Activated effector memory CD4-positive, alpha-beta T cell treated with anti-CD3 and anti-CD28 coated beads, Interleukin-2, amount 50 U/mL, for 16 hours (primary cell): ENCODE data around the gene CENPP.
"Not testable (repeated sequence)": the region's sequence is repeated elsewhere in the genome, so short reads cannot be mapped to it uniquely, and the experiment has no call there.

Experiments
- DNase-seq: peaks from one replicate; pipeline ENCODE4 v3.0.0-alpha.2; 2020

The CENPP gene

DNA sequence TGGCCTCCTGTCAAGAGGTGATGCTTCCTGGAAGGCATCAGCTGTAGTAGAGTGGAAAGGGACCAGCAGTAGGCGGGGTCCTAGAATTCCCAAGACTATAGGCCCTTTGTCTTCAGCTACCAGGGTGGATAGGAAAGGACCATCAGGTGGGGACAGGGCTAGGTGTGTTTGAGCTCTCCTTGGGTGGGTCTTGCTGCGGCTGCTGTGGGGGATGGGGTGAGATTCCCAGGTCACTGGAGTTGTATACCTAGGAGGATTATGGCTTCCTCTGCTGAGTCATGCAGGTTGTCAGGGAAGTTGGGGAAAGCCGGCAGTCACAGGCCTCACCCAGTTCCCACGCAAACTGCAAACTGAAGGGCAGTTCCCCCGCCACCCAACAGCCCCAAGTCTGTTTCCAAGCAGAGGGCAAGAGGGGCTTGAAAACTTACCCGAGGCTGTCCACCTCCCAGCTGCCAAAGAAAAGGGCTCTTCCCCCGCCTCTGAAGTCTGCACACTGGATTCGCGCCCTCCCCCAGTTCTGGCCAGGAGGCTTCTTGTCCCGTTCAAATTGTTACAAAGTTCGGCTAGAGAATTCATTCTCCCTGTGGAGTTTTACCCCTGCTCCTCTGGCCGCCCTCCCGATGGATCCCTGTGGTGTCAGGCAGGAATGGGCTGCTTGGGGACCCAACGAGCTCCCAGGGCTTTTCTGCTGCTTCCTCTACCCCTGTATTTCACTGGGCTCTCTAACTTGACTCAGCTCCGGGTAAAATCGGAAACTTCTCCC lies 233.0 kb downstream of the CENPP start:
- no peak for DNase-seq

DNA sequence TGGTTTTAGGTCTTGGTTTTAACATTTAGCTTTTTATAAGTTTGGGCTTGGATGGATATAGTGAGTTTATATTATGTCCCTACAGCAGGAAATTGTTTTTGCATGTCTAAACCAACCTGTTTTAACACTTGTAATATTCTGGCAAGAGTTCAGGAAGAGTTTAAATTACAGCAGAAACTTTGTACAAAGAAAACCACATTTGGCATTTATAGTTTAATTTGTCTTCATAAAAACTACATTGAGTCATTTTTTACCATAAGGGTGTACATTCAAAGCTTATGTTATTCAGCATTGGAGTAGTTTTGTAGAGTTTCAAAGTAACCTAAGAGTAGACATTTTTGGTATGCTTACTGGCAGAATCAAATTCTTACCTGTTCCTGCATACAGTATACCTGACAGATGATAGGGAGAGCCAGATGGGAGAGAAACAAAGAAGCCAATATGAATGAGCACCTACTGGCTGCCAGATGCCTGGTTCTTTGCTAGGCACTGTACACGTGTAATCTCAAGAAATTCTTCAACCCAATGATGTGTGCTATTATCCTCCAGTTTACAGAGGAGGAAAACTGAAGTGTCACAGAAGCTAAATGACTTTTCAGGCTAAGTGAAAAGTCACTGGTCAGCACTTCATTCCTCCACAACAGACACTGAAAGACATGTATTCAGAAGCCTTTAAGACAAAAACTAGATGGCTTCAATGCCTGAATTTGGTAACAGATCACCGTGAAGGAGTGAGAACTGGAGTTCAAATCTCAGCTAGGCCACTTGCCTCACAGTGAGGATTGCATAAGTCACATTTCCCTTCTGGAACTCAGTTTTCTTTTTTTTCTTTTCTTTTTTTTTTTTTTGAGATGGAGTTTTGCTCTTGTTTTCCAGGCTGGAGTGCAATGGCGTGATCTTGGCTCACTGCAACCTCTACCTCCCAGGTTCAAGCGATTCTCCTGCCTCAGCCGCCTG lies 235.9 kb downstream of the CENPP start:
- no peak for DNase-seq

DNA sequence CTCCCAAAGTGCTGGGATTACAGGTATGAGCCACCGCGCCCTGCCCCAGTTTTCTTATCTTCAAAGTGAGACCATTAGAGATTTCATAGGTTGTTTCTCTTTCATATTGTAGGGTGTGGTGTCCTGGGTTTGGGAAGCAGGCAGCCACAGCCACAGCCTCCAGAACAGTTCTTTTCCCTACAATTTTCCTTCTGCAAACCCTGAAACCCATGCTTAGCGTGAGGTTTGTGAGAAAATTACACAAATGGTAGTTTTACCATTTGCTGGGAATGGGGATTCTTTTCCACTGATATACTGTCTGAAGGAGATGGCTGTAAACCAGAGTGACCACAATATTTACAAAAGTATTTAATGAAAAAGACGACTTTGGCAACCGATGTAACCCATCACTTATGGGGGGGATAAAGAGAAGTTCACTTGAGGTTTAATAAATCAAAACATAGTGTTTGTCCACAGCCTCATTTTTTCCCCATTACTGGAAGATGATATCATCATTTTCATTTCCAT lies 236.8 kb downstream of the CENPP start:
- no peak for DNase-seq

DNA sequence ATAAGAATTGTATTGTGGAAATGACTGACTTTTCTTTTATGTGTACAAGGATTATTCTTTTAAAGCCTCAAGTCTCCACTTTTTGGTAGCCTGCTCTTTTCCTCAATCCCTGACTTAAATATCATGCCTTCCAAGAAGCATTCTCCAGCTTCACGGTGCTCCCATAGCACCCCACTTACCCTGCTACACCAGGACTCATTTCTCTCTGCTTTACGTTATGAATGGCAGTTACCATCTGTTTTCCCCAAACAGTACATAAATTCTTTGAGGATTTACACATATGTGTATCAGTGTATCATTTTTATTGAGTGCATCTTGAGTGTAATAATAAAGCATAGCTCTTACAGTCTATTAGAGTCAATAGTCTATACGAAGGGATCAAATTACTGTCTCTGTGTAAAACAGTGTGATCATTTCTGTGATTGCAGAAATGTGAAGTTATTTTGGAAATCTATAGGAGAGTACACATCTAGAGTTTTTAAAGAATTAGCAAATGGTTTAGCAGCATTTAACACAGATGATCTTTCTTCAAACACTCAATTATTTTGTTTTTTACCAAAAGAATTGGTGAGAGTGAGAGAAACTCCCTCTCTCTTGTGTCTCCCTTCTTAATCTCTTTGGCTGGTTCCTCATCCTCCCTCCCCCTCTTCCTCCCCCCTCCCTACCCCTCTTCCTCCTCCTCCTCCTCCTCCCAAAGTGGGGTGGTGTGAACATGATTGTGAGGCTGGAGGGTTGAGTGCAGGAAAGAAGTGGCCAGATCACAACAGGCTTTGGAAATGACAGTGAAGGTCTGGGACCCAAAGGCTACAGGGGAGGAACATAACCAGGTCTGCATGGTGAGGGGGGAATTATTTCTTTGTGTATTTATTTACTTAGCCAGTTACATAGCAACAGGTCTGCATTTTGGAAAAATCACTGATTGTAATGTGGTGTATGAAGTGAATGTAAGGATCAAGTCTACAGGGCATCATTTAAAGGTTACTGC lies 237.7 kb downstream of the CENPP start:
- no peak for DNase-seq

GRCh38 chr9:92564504-92564903 lies 238.8 kb downstream of the CENPP start:
- DNase-seq: no peak

- DNase-seq: no peak
These were observed 239.2 kb downstream of the CENPP start for GRCh38 chr9:92564982-92565381.

DNA sequence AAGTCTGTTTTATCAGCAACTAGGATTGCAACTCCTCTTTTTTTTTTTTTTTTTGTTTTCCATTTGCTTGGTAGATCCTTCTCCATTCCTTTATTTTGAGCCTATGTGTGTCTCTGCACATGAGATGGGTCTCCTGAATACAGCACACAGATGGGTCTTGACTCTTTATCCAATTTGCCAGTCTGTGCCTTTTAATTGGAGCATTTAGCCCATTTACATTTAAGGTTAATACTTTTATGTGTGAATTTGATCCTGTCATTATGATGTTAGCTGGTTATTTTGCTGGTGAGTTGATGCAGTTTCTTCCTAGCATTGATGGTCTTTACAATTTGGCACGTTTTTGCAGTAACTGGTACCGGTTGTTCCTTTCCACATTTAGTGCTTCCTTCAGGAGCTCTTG lies 246.1 kb downstream of the CENPP start:
- DNase-seq: not testable (repeated sequence)

- not testable (repeated sequence) for DNase-seq
These were observed 247.9 kb downstream of the CENPP start for GRCh38 chr9:92573612-92574011.

- DNase-seq: no peak
These were observed 250.4 kb downstream of the CENPP start for GRCh38 chr9:92576175-92576574.

DNA sequence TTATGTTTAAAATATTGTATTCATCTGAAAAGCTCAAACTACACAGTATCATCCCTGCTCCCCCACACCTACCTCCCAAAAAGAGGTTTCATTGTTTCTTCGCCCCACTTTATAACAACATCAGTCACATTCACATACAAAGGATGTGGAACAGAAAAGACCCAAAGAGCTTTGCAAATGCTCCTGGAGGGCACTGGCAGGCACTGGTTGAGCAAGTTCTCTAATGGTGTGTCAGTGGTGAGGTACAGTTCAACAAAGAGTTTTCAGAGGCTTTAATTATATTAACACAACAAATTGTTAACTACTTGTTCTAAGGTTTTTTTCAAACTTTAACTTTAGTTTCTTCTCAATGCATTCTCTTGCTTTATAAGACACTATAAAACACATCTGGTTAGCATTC lies 264.2 kb downstream of the CENPP start:
- no peak for DNase-seq

- no peak for DNase-seq
These were observed 264.6 kb downstream of the CENPP start for GRCh38 chr9:92590377-92590776.

DNA sequence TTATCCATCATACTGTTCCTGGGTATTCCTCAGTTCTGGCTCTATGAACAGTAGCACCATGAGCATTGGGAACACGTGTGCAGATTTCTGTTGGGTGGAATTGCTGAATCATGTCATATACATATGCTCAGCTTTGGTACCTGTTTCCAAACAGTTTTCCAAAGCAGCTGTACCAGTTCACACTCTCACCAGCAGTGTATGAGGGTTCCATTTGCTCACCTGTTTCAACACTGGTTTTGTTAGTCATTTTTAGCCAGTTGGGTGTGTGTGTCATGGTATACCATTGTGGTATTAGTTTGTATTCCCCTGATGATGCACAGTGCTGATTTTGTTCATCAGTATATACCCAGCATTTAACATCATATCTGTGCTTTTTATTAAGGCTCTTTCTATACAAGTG lies 266.8 kb downstream of the CENPP start:
- DNase-seq: no peak

DNA sequence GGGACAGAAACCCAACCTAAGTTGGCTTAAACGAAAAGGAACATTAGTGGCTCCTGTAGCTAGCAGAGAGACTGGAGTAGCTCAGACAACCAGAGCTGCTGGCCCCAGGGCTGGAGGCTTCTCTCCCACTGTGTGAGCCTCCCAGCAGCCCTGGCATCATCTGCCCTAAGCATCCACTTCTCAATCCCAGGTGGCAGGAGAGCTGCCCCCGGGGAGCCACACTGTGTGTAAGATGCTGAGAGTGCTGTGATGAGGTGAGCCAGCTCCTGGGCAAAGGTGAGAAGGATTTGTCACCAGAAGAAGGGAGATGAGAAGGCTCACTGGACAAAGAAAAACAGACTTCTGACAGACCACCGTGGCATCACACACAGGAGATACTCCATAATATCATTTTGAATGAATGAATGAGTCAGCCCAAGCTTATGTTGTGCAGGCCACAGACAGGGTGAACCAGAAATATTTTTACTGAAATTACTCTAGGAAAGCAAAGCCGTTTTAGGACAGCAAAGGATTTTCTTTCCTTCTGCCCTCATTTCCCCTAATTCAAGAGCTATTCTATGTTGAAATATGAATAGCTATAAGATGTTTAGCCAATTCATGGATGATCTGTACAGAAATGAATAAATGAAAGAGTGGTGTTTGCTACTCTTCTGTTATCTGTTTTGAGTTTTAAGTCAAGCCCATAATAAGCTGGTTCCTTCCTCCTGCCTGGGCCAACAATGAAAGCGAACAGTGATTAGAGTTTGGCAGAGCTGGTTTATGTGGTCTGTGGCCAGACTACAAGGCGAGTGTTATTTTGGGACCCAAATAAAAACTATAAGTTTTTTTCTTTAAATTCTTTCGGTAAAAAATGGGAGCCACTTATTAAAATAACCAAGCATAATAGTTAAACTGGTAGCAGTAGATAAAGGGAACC lies 267.5 kb downstream of the CENPP start:
- no peak for DNase-seq

DNA sequence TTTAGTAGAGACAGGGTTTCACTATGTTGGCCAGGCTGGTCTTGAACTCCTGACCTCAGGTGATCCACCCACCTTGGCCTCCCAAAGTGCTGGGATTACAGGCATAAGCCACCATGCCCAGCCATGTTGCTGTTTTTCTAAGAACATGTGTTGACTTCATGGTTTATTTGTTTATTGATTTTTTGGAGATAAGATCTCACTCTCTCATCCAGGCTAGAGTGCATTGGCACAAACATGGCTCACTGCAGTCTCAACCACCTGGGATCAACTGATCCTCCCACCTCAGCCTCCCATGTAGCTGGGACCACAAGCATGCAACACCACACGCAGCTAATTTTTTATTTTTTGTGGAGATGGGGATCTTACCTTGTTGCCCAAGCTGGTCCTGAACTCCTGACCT lies 269.3 kb downstream of the CENPP start:
- not testable (repeated sequence) for DNase-seq

GRCh38 chr9:92595930-92596329 lies 270.2 kb downstream of the CENPP start:
- DNase-seq: no peak

DNA sequence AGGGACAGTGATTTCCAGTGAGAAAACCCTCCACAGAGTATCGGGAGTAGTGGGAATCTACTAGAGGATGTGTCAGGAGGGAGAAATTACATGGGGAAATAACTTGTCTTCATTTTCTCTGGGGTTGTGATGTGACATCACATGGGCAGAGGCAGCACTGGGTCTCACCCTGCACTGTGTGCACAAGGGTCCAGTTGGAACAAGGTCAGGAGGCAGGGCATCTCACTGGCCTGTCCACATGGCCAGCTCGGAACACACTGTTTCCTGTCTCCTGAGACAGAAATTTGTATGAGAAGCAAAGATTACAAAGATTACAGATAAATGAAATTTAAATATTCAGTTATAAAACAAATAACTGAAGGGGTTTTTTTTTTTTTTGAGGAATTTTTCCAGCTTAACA lies 272.6 kb downstream of the CENPP start:
- no peak for DNase-seq

DNA sequence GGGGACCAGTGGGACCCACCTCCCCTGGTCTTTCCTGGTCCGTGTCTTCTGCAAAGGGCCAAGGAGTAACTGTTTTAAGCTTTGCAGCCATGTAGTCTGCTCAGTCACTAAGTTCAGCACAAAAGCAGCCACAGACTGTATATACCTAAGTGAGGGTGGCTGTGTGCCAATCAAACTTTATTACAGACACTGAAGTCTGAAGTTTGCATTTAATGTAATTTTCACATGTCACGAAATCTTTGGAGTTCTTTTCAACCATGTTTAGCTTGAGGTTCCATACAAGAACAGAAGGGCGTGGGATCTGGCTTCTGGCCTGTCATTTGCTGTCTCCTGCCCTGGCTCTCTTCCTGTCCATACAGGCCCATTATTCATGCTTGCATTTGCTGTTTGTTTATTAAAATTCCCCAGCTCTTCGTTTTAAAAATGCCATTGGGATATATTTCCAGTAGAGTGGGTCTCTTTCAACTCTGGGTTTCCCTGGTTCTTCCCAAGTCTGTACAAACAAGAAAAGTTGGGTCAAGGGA lies 274.2 kb downstream of the CENPP start:
- DNase-seq: no peak

DNA sequence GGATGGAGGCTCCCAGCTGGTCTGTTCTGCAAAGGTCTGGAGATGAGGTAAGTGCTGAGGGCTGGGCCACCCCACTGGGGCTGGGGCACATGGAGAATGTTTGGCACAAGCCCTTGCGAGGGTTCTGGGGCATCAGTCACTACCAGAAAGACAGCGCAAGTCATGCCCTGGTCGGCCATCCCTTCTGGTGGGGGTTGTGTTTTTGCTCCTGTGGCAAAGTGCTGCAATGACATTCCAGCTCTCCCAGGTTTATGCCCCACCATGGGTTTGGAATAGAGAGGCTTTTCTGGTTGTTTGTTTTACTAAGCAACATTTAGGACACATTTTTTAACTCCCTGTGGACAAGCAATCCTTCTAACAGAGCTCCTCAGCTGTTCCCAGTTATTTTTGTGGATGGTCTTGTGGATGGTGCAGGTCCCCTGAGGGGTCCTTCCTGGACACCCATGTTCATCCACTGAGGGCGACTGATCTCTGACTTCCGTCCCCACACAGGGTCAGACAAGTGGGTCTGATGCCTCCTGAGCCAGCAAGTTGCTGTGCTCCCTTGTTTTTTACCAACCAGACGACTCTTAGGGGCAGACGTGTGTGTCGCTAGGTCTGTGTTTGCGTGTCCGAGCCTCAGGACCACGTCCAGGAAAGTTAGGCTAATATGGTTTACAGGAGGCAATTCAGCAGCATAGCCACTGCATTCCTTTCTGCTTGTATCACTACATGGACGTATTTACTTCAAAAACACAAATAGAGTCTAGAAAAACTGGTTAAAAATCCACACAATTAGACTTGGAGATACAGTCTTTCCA lies 274.9 kb downstream of the CENPP start:
- DNase-seq: no peak

DNA sequence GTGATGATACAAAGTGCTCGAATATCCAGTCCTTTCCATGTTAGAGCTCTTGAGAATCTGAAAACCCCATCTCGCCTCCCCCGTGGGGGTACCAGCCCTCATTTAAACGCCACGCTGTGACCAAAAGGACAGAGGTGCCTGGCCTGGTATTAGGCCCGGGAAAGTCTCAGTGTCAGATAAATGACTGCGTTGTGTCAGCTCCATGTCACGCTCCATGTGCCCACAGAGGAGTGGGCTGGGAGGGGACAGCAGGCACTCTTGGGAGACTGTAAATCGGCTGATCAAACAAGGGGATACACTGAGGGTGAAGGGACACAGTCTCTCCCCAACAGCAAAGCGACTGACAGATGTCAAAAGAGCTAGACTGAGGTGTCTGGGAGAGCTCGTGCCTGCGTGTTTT lies 275.7 kb downstream of the CENPP start:
- no peak for DNase-seq

GRCh38 chr9:92602413-92602812 lies 276.7 kb downstream of the CENPP start:
- no peak for DNase-seq
